ENCODE measurements around the gene PCNX1.

PCNX1 gene

DNA sequence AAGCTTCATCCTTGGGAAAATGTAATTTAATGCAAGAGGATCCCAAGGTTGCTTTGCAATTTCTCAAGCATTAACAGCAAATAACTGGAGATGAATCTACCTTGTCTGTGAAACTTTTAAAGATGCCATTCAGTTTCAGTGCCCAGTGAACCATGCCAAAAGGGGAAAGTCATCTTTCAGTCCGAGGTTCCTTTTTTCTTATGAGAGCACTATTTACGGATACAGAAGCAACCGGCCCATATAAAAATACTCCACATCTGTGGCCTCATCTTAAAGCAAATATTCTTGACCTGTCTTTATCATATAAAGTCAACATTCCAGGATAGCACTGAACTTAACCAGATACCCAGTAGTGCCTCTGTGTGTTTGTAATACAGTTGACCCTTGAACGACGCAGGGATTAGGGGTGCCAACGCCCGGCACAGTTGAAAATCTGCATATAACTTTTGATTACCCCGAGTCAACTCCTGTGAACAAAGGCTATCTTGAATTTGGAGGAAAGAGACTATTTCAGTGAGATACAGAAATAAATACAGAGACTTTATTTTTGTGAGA, 209.4 kb downstream of the PCNX1 start:
- peaks cover 23% of the 10 kb centered on the region for H3K36me3 ChIP-seq (ENCODE audit: low read depth)
- H3K27me3 ChIP-seq (ENCODE audit: insufficient read depth, poor library complexity, severe bottlenecking): no peaks in the 10 kb centered on the region
- TF ChIP-seq CTCF (IDR thresholded peaks at IDR 0.05; ENCODE audit: poor library complexity, severe bottlenecking): no peak
- H3K27ac ChIP-seq (ENCODE audit: poor library complexity, severe bottlenecking): peak overlapping the region; percentile 89
- DNase-seq (ENCODE audit: low spot score): no peak
- no peak overlapping the region for H3K4me3 ChIP-seq (ENCODE audit: severe bottlenecking)
- no peaks in the 10 kb centered on the region for H3K9me3 ChIP-seq (ENCODE audit: severe bottlenecking)
- H3K4me1 ChIP-seq (ENCODE audit: insufficient read depth, poor library complexity, severe bottlenecking): peaks cover 29% of the 10 kb centered on the region
- ATAC-seq (ENCODE audit: low read depth): no peak

DNA sequence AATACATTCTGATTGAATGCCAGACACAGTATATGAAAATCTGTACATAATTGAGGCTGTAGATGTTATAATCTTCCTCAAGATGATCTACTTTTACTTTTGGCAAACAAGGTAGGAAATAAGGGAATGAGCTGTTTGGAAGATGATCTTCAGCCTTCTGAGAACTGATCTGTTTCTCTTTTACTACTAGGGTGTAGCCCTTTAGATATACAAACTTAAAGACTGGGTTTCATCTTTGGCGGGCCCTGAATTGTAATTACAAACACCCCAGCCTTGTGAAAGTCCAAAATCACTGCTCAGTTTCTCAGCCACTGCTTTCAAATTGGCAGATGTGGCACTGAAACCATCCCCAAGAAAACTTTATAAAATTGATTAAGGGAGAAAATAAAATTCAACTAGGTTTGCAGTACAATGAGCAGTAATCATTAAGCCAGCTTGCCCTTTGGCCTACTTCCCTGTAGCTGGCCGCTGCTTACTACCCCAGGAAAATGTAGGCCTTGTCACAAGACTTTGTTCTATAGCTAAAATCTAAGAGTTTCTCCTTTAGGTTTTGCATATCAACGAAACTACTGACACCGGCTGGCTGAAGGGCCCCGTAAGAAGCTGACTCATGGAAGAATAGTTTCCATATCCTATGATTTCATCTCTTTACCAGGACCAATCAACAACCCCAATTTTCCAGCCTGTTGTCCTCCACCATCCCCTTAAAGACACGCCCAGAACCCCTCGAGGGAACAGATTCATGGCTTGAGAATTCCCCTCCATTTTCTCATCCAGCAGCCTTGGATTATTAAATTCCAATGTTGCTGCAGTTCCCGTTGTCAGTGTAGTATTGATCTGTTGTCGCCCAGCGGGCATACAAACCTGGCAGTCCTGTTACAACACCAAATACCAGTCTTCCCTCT, 210.8 kb downstream of the PCNX1 start:
- TF ChIP-seq CTCF (IDR thresholded peaks at IDR 0.05; ENCODE audit: poor library complexity, severe bottlenecking): no peak
- no peak overlapping the region for H3K4me3 ChIP-seq (ENCODE audit: severe bottlenecking)
- peaks cover 29% of the 10 kb centered on the region for H3K4me1 ChIP-seq (ENCODE audit: insufficient read depth, poor library complexity, severe bottlenecking)
- DNase-seq (ENCODE audit: low spot score): no peak
- H3K27me3 ChIP-seq (ENCODE audit: insufficient read depth, poor library complexity, severe bottlenecking): no peaks in the 10 kb centered on the region
- peak overlapping the region; percentile 89 for H3K27ac ChIP-seq (ENCODE audit: poor library complexity, severe bottlenecking)
- H3K36me3 ChIP-seq (ENCODE audit: low read depth): peaks cover 10% of the 10 kb centered on the region
- H3K9me3 ChIP-seq (ENCODE audit: severe bottlenecking): no peaks in the 10 kb centered on the region
- peak; percentile 93 for ATAC-seq (ENCODE audit: low read depth)

DNA sequence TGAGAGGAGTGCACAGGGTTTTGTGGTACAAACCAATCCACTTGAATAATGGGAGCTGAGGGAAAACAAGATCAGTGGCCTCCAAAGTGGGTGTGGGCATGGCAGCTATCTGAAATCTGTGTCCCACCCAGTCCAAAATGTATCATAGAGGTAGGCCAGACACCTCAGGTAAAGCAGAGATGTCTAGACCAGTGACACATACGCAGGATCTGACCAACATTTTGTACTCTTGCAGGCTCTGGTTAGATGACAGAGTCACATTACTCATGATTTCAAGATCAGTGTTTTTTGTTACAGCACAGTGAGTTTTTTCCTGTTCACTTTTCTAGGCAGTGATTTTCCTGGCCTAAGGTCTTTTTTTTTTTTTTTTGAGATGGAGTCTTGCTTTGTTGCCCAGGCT, 211.8 kb downstream of the PCNX1 start:
- Histone ChIP-seq H3K27me3 (ENCODE audit: insufficient read depth, poor library complexity, severe bottlenecking) (no peaks in the 10 kb centered on the region), H3K27ac (ENCODE audit: poor library complexity, severe bottlenecking) (peak overlapping the region; percentile 89), H3K36me3 (ENCODE audit: low read depth) (peaks cover 4% of the 10 kb centered on the region), H3K9me3 (ENCODE audit: severe bottlenecking) (no peaks in the 10 kb centered on the region), H3K4me3 (ENCODE audit: severe bottlenecking) (no peak overlapping the region), H3K4me1 (ENCODE audit: insufficient read depth, poor library complexity, severe bottlenecking) (peaks cover 29% of the 10 kb centered on the region)
- ATAC-seq (ENCODE audit: low read depth) (peak; percentile 49), DNase-seq (ENCODE audit: low spot score) (no peak)
- TF ChIP-seq CTCF (IDR thresholded peaks at IDR 0.05; ENCODE audit: poor library complexity, severe bottlenecking): no peak

DNA sequence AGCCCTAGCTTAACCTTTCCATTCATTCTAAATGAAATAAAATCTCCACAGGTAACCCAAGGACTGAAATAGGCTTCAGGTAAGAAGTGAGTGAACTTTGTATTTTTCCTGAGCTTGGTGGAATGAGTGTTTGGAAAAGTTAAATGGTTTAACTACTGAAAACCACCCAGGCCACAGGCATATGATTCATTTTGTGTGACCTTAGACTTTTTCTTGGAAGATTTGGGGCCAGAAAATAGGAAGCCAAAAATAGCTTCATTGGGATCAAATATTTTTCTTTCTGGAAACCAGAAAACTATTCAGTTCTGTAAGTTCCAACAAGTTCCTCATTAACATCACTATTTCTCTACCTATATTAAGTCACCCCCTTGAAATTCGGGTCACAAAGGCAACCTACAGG, 212.6 kb downstream of the PCNX1 start:
- TF ChIP-seq CTCF (IDR thresholded peaks at IDR 0.05; ENCODE audit: poor library complexity, severe bottlenecking): no peak
- ATAC-seq (ENCODE audit: low read depth): no peak
- no peaks in the 10 kb centered on the region for H3K9me3 ChIP-seq (ENCODE audit: severe bottlenecking)
- H3K4me1 ChIP-seq (ENCODE audit: insufficient read depth, poor library complexity, severe bottlenecking): peaks cover 29% of the 10 kb centered on the region
- DNase-seq (ENCODE audit: low spot score): no peak
- H3K4me3 ChIP-seq (ENCODE audit: severe bottlenecking): no peak overlapping the region
- no peaks in the 10 kb centered on the region; the same call in 1 of the 2 replicates for H3K36me3 ChIP-seq (ENCODE audit: low read depth)
- peak overlapping the region; percentile 89 for H3K27ac ChIP-seq (ENCODE audit: poor library complexity, severe bottlenecking)
- H3K27me3 ChIP-seq (ENCODE audit: insufficient read depth, poor library complexity, severe bottlenecking): no peaks in the 10 kb centered on the region

- no peaks in the 10 kb centered on the region for H3K27me3 ChIP-seq (ENCODE audit: insufficient read depth, poor library complexity, severe bottlenecking)
- H3K4me1 ChIP-seq (ENCODE audit: insufficient read depth, poor library complexity, severe bottlenecking): peaks cover 20% of the 10 kb centered on the region
- H3K9me3 ChIP-seq (ENCODE audit: severe bottlenecking): no peaks in the 10 kb centered on the region
- no peak for DNase-seq (ENCODE audit: low spot score)
- H3K4me3 ChIP-seq (ENCODE audit: severe bottlenecking): no peak overlapping the region
- no peak for ATAC-seq (ENCODE audit: low read depth)
- H3K36me3 ChIP-seq (ENCODE audit: low read depth): no peaks in the 10 kb centered on the region
- TF ChIP-seq CTCF (IDR thresholded peaks at IDR 0.05; ENCODE audit: poor library complexity, severe bottlenecking): no peak
- H3K27ac ChIP-seq (ENCODE audit: poor library complexity, severe bottlenecking): no peak overlapping the region
Observed at GRCh38 chr14:71121001-71121400, 213.7 kb downstream of the PCNX1 start.

All from RWPE2 (cell line).